ENCODE measurements around the gene ZNF846.
"Not testable (repeated sequence)": the region's sequence is repeated elsewhere in the genome, so short reads cannot be mapped to it uniquely, and the experiment has no call there.

The ZNF846 gene

DNA sequence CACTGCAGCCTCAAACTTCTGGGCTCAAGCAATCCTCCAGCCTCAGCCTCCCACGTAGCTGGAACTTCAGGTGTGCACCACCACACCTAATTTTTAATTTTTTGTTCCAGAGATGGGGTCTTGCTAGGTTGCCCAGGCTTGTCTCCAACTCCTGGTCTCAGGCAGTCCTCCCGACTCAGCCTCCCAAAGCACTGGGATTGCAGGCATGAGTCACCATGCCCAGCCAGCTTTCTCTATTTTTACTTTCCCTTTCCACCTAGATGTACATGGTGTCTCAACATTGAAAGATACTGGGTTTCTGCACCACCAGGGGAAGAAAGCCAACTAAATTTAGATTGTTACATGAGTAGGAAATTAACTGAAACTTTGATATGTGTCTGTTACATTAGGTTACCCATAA is 13.8 kb upstream of the ZNF846 start:
- DNase-seq = no peak

DNA sequence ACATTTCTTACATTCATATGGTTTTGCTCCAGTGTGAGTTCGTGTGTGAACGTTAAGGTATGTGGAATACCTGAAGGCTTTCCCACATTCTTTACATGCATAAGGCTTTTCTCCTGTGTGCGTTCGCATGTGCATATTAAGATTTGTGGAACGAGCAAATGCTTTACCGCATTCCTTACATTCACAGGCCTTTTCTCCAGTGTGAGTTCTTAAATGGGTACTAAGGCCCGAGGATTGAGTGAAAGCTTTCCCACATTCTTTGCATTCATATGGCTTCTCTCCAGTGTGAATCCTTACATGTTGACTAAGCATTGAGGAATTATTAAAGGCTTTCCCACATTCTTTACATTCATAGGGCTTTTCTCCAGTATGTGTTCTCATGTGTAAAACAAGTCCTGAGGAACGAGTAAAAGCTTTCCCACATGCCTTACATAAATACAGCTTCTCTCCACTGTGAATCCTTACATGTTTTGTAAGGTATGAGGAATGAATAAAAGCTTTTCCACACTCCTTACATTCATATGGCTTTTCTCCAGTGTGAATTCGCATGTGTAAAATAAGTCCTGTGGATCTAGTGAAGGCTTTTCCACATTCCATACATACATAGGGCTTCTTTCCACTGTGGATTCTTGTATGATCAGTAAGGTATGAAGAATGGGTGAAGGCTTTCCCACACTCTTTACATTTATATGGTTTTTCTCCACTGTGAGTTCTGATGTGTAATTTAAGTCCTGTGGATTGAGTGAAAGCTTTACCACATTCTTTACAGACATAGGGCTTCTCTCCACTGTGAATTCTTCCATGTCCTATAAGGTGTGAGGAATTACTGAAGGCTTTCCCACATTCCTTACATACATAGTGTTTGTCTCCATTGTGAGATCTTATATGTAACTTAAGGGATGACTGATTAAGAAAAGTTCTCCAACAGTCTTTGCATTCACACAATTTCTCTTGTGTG is 10.7 kb downstream of the ZNF846 start:
- DNase-seq = no peak

DNA sequence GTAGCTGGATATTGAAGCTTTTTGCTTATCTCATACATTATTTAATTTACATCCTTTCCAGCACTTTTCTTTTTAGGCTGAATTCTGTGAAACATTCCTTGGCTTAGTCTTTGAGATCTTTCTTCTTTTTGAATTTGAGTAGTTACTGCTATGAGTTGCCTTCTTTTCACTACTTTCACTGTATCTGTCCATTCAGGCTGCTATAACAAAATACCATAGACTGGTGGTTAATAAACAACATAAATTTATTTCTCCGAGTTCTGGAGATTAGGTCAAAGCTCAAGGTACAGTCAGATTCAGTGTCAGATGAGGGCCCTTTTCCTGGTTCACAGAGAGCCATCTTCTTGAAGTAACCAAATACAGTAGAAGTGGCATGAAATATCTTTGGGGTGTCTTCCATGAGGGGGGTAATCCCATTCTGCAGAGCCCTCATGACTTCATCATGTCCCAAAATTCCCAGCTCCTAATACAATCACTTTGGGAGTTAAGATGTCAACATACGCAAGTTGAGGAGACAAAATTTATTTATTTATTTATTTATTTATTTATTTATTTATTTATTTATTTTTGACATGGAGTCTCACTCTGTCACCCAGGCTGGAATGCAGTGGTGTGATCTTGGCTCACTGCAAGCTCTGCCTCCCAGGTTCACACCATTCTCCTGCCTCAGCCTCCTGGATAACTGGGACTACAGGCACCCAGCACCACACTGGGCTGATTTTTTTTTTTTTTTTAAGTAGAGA is 15.7 kb downstream of the ZNF846 start:
- DNase-seq = no peak

DNA sequence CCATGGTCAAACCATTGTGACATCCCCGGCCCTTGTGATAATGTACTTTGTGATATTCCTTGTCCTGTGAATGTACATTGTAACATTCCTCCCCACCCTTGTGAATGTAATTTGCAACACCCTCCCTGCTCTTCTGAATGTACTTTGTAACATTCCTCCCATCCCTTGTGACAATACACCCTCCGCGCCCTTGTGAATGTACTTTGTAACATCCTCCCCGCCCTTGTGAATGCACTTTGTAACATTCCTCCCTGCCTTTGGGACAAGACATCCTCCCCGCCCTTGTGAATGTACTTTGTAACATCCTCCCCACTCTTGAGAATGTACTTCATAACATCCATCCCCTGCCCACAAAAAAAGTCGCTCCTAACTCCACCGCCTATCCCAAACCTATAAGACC is 17.1 kb downstream of the ZNF846 start:
- DNase-seq = no peak

DNA sequence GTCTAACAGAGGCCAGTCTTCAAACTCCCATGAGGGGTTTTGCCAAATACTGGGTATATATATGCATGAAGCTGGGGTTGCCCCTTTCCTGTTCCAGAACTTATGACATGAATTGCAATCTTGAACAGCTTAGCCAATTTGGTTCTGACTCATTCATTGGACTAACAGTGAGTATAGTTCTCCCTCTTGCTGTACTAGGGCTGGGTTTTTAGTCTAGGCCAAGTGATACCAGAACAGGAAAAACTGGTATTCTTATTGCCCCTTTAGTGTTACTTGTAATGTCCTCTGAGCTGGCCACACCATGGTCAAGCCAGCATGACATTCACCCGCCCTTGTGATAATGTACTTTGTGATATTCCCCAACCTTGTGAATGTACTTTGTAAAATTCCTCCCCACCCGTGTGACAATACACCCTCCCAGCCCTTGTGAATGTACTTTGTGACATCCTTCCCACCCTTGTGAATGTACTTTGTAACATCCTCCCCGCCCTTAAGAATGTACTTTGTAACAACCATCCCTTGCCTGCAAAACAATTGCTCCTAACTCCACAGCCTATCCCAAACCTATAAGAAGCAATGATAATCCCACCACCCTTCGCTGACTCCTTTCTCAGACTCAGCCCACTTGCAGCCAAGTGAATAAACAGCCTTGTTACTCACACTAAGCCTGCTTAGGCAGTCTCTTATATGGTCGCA is 26.9 kb downstream of the ZNF846 start:
- DNase-seq = no peak

DNA sequence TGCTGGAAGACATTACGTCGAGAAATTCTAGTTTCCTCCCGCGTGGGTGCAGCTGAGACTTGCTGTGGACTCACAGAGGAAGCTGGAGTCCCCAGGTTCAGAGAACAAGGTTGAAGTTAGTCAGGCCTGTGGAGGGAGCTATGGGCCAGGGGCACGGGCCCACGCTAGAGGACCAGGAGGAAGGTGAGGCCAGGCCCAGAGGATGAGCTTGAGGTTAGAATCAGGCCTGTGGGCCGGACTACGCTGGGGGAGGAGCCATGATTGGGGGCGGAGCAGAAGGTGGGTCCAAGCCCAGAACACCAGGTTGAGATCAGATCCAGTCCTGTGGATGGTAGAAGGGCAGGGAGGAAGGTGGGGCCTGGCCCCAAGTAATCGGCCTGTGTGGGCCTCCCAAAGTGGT is 32.6 kb downstream of the ZNF846 start:
- DNase-seq = no peak

DNA sequence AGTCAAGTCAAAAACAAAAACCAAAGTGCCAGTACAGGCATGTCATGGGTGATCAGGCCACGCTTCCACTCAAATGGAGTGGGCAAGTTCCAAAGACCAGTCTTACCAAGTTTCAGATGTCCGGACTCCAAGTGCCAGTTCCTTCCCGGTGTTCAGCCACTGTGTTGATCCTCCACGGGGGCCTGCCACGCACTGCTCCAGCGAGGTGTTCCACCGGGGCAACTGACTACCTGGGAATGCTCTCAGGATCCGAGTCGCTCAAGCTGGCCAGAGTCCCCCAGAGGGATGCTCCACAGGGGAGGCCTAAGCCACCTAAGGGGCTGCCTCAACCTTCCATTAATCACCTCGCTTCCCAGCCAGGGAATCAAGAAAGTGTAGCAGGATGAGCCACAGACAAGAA is 38.5 kb downstream of the ZNF846 start:
- DNase-seq = not testable (repeated sequence)

DNA sequence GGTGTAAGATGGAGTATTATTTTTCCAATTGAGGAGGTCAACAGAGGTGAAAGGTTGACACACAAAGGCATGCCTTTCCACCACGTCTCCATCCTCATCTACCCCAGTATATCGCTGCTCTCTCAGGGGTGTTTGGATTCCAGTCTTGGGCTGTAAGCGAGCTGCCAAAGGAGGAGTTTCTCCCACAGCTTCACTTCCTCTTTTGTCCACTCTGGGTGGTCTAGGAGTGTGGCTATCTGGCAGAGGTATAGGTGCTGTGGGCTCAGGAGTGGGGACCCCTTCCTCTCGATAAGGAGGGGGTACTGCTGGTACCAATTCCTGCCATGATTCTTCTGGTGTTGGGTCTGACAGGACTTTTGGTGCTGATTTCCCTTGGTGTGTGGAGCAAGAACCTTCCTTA is 39.4 kb downstream of the ZNF846 start:
- DNase-seq = no peak

DNA sequence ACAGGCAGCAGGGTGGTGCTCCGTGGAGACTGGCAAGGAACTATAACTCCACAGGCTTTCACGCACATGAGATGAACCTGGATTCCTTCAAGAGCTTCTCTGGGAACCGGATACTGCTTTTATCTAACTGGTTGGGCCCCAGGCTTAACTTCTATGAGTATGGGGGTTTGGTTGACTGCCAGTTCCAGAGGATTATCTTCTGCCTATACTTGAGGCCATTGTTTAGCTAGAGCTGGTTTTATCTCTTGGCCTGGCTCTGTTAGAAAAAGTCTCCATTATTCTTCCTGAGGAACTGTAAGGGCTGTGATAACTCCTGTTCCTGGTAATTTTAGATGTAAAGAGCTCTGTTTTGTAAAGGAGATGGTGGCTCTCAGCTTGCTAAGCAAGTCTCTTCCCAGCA is 40.9 kb downstream of the ZNF846 start:
- DNase-seq = no peak

DNA sequence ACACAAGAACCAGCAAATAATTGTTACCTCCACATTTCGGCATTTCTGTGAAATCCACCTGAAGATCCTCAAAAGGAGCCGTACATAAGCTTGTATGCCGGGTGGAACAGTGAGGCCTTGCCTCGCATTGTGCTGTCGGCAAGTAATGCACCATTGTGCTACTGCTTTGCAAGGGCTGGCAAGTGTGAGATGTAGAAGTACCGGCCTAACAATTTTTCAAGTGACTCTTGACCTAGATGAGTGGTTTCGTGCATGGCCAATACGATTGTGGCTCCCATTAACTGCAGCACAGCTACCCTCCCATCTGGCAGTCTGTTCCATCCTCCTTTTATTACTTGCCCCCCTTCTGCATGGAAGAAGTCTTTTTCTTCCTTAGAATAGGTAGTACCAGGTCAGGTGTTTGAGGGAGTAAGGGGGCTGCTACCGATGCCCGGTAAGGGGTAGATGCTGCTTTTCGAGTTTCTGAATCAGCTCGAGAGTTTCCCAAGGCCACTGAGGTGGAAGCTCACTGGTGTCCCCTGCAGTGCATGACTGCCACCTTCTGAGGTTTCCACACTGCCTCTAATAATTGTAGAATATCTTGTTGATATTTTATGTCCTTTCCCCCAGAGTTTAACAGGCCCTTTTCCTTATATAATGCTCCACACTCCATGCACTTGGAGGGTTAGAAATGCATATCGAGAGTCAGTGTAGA is 42.9 kb downstream of the ZNF846 start:
- DNase-seq = not testable (repeated sequence)

DNA sequence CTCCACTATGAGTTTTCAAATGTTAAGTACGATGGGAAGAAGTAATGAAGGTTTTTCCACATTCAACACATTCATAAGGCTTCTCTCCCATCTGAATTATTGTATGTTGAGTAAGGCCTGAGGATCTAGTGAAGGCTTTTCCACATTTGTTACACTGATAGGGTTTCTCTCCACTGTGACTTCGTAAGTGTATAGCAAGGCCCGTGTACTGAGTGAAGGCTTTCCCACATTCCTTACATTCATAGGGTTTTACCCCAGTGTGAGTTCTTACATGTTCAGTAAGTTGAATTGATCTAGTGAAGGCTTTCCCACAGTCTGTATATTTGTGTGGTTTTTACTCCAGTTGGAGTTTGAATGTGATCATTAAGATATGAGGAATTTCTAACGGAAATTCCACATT is 44.4 kb downstream of the ZNF846 start:
- no peak for DNase-seq

DNA sequence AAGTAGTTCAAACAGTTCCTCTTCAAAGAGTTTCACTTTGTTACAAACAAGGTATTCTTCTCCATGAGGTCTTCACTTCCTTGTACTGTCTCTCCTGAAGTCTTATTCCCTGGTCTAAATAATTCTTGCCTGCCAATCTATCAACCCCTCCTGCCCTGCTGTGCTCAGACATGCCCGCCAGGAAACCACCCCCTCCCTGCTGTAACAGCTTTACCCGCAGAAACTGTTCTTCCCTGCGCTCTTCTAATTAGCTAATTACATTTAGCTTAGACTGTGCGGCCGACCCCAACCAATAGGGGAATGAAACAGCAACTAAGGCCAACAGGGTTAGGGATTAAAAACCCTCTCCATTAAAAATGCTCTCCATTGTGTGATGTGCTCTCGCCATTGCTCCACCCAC is 46.7 kb downstream of the ZNF846 start:
- no peak for DNase-seq

DNA sequence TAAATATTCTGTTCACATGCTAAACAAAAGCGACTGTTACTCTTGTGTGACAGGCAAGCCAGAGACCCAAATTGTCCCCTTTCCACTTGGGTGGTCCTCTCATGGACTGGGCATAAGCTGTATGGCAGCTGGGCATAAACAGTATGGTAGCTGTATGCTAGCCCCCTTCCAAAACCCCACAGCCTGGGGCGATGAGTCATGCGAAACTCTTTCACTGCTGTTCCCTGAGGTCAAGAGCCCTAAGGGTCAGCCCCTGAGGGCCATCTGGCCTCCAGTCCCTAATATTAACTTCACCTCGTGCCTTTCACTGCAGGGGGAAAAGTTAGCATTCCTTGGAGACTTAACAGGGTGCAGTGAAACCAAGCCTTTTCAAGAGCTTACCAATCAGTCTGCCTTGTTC is 48.0 kb downstream of the ZNF846 start:
- DNase-seq = no peak

DNA sequence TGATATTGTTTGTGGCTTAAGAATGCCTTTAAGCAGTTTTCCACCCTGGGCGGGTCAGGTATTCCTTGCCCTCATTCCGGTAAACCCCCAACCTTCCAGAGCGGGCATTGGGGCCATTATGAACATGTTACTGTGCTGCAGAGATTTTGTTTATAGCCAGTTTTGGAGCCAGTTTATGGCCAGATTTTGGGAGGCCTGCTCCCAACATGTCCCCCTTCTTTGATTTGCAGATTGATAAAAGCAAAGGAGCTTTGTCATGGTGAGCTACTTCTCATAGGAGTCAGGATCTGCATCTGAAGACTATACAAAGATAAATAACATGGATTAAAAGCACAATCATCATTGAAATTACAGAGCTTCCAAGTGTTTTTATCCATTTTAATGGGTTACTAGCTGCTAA is 56.7 kb downstream of the ZNF846 start:
- DNase-seq = no peak

DNA sequence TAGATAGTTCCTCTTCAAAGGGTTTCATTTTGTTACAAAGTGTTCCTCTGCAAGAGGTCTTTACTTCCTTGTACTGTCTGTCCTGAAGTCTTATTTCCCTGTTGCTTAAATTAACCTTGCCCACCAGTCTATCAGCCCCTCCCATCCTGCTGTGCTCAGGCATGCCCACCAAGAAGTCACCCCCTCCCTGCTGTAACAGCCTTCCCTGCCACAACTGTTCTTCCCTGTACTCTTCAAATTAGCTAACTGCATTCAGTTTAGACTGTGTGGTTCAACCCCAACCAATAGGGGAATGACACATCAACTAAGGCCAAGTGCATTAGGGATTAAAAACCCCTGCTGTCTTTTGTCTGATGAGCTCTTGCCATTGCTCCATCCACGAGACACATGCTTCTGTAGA is 59.2 kb downstream of the ZNF846 start:
- no peak for DNase-seq

DNA sequence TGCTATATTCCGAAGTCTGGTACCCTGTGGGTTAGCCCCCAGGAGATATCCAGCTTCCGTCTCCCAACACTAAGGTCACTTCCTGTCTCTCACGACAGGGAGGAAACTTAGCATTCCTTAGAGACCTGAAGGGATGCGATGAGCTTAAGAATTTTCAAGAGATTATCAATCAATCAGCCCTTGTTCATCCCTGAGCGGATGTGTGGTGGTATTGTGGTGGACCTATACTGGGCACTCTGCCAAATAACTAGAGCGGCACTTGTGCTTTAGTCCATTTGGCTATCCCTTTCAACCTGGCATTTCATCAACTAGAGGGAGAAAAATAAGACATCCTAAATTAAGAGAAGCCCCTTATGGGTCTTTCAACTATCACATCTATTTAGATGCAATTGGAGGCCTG is 62.7 kb downstream of the ZNF846 start:
- no peak for DNase-seq

DNA sequence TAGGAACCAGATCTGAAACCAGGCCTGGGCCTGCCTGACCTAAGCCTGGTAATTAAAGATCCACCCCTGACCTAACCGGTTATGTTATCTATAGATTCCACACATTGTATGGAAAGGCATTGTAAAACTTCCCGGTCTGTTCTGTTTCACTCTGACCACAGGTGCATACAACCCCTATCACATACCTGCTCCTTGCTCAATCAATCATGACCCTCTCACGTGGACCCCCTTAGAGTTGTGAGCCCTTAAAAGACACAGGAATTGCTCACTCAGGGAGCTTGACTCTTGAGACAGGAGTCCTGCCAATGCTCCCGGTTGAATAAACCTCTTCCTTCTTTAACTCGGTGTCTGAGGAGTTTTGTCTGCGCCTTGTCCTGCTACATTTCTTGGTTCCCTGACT is 66.4 kb downstream of the ZNF846 start:
- no peak for DNase-seq

All from cerebellar nuclear complex (tissue), 1 donor.